Lower leg skin (tissue), 4 donors: Measurements from ENCODE around the gene DNPEP. TPM values are rescaled to one million over a fixed set of nuclear protein-coding genes. Genes with fewer than 3 reads are reported as not detected.

Source experiments
- DNase-seq, 2 donors: peaks; one replicate each; pipeline ENCODE4 v3.0.0-alpha.2; 2019; ENCODE audit warnings: low spot score in 2 of 2
- H3K4me3 ChIP-seq: fragments of 200-600 bp; sonication (generic); 2 replicates; pipeline ENCODE4 v1.5.1; 2017; ENCODE audit warnings: mild to moderate bottlenecking, low read depth; ENCODE audit not compliant: poor library complexity, severe bottlenecking
- CTCF ChIP-seq, 3 donors: fragments of 450-650 bp; IDR thresholded peaks; one replicate each; pipeline ENCODE4 v1.5.1; 2016; ENCODE audit warnings: antibody characterized with exemption in 3 of 3, mild to moderate bottlenecking in 3 of 3, moderate library complexity in 2 of 3
- POLR2A ChIP-seq, 2 donors: fragments of 450-650 bp; IDR thresholded peaks; one replicate each; pipeline ENCODE4 v1.6.1; 2016 to 2017; ENCODE audit warnings: antibody characterized with exemption in 2 of 2, mild to moderate bottlenecking in 1 of 2, moderate library complexity in 1 of 2
- WGBS, 2 donors: methylation state at CpG; one replicate each; pipeline ENCODE4 v1.1.5; 2018; 5-methylcytosine and 5-hydroxymethylcytosine counted together
- intact Hi-C: fragments of 100-400 bp; cut with DNase I; formaldehyde crosslinking; loops from one replicate; pipeline ENCODE4 v1.15.0; 2023; ENCODE audit warnings: low total_unique reads
- total RNA-seq, 4 donors: library from RNA; depleted of rRNA; stranded (reverse); fragments of >200 nt; gene quantifications; one replicate each; pipeline ENCODE4 v1.1.0, GENCODE V29; 2016

Gene DNPEP
- total RNA-seq, 4 donors from 2014 or later, result 52.7 to 64.0 (median 57.6) TPM

DNA sequence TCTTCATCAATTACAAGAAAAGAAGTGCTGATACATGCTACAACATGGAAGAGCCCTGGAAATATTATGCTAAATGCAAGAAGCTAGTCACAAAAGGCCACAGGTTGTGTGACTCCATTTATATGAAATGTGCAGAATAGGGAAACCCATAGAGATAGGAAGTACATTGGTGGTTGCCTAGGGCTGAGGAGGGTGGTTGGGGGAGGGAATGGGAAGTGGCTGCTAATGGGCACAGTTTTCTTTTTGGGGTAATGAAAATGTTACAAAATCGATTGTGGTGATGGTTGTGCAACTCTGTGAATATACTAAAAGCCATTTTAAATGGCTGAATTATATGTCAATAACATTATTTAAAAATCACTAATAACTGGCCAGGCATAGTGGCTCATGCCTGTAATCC, 30.9 kb downstream of the DNPEP start:
- no peak overlapping the region for H3K4me3 ChIP-seq
- intact Hi-C loops, result loop anchor here (5.0 kb wide), 1 partner anchor 625 kb away; no protein-coding TSS in a partner anchor
- TF ChIP-seq CTCF (IDR thresholded peaks at IDR 0.05), result no peak
- no peak for TF ChIP-seq POLR2A (IDR thresholded peaks at IDR 0.05)
- WGBS, 2 donors, result 48 to 59% methylated on average over 1 of the region's 1 CpG
- no peak for DNase-seq

- intact Hi-C loops, result no loop called here
- no peak for DNase-seq
- no peak for TF ChIP-seq POLR2A (IDR thresholded peaks at IDR 0.05)
- TF ChIP-seq CTCF (IDR thresholded peaks at IDR 0.05), result no peak
- WGBS, 2 donors, result 64 to 78% methylated on average over 4 of the region's 4 CpGs
- H3K4me3 ChIP-seq, result no peak overlapping the region
These were observed 33.1 kb downstream of the DNPEP start for GRCh38 chr2:219354582-219354981.

DNA sequence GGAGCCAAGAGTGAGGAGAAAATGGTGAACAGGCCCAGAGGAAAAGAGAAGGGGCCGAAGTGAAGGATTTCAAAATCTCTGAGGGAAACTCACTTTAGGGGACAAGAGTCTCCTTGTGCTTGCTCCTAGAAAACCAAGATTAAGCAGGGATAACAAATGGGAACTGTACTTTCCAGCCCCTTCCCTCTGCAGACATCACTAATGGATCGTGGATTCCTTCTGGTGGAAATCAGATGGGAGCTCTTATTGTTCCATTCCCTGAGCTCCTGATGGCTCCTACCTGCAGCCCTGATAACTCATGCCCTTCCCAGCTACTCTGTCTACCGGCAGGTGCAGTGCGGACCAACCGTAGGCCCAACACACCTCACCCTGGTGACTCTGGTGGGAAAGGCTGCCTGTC, 34.6 kb downstream of the DNPEP start:
- TF ChIP-seq CTCF (IDR thresholded peaks at IDR 0.05), result no peak
- no peak for TF ChIP-seq POLR2A (IDR thresholded peaks at IDR 0.05)
- intact Hi-C loops, result no loop called here
- 75 to 82% methylated on average over 5 of the region's 5 CpGs for WGBS, 2 donors
- H3K4me3 ChIP-seq, result no peak overlapping the region
- no peak for DNase-seq

GRCh38 chr2:219352448-219353023, 35.2 kb downstream of the DNPEP start:
- whole genome bisulfite sequencing, 2 donors, result 21% methylated on average over 5 of the region's 5 CpGs
- H3K4me3 ChIP-seq, result no peak overlapping the region
- intact Hi-C loops, result no loop called here
- DNase-seq, result peak; percentile 37 to 89
- no peak for TF ChIP-seq CTCF (IDR thresholded peaks at IDR 0.05)
- TF ChIP-seq POLR2A (IDR thresholded peaks at IDR 0.05), result no peak

DNA sequence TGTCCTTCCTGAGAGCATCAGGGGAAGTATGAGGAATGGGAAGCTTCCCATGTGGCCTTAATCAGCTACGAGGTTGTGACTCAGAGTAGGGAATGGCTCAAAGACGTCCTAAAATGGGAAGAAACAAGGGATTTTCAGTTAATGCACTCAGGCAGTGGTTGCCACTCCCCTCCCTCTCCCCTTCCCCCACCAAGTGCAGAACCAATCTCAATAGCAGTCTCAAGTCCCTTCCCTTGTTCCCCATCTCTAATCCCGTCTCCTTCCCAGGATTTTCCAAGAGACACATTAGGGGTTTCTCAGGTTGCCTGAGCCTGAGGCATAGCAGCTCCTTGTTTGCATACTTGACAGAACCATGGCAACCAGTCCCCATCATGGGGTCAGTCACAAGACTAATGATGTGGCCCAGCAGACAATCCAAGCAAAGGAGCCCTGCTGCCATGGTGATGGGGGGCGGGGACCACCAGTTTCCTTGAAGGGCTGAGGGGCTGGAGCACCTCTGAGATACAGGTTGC, 36.9 kb downstream of the DNPEP start:
- DNase-seq, result no peak
- intact Hi-C loops, result no loop called here
- TF ChIP-seq CTCF (IDR thresholded peaks at IDR 0.05) (no peak), POLR2A (IDR thresholded peaks at IDR 0.05) (no peak)
- no peak overlapping the region for H3K4me3 ChIP-seq
- WGBS, 2 donors, result 47 to 53% methylated on average over 4 of the region's 4 CpGs

GRCh38 chr2:219350215-219350614, 37.5 kb downstream of the DNPEP start:
- no peak for DNase-seq
- H3K4me3 ChIP-seq, result no peak overlapping the region
- intact Hi-C loops, result no loop called here
- WGBS, 2 donors, result 69 to 77% methylated on average over 3 of the region's 3 CpGs
- no peak for TF ChIP-seq CTCF (IDR thresholded peaks at IDR 0.05)
- TF ChIP-seq POLR2A (IDR thresholded peaks at IDR 0.05), result no peak
